ENCODE results near the gene PRMT3. TPM values are rescaled to one million over a fixed set of nuclear protein-coding genes. Genes with fewer than 3 reads are reported as not detected.
A peak's percentile ranks its signal among the peaks of the same experiment; 100 is the strongest.

Gene PRMT3
- total RNA-seq, 1 experiment from 2014 or later, result 31.4 TPM

GRCh38 chr11:20363500-20364340 is 23.8 kb upstream of the PRMT3 start, which contains the start of gene HTATIP2 (continued):
- TF ChIP-seq ARID4B (CRISPR knock-in tag; IDR thresholded peaks at IDR 0.05; ENCODE audit: borderline replicate concordance), result peak; percentile 87
- peak; percentile 80 for TF ChIP-seq FOXP4 (CRISPR knock-in tag; IDR thresholded peaks at IDR 0.05)
- peak; percentile 84 for TF ChIP-seq ETV6 (CRISPR knock-in tag; IDR thresholded peaks at IDR 0.05)
- TF ChIP-seq TP53 (CRISPR knock-in tag; IDR thresholded peaks at IDR 0.05), result peak; percentile 54; the same call in 1 of the 2 replicates
- TF ChIP-seq FOXP1 (CRISPR knock-in tag; IDR thresholded peaks at IDR 0.05; ENCODE audit: borderline replicate concordance), result peak; percentile 95
- 0 out of 2 replicates have a peak, but pooled peaks have one; percentile 36 for TF ChIP-seq PRRX2 (CRISPR knock-in tag; IDR thresholded peaks at IDR 0.05)
- peak; percentile 76 for TF ChIP-seq FOXK1 (CRISPR knock-in tag; IDR thresholded peaks at IDR 0.05)
- 0 out of 2 replicates have a peak, but pooled peaks have one; percentile 6 for TF ChIP-seq ZNF263 (CRISPR knock-in tag; IDR thresholded peaks at IDR 0.05; ENCODE audit: low read depth)
- TF ChIP-seq, protein P1, sequence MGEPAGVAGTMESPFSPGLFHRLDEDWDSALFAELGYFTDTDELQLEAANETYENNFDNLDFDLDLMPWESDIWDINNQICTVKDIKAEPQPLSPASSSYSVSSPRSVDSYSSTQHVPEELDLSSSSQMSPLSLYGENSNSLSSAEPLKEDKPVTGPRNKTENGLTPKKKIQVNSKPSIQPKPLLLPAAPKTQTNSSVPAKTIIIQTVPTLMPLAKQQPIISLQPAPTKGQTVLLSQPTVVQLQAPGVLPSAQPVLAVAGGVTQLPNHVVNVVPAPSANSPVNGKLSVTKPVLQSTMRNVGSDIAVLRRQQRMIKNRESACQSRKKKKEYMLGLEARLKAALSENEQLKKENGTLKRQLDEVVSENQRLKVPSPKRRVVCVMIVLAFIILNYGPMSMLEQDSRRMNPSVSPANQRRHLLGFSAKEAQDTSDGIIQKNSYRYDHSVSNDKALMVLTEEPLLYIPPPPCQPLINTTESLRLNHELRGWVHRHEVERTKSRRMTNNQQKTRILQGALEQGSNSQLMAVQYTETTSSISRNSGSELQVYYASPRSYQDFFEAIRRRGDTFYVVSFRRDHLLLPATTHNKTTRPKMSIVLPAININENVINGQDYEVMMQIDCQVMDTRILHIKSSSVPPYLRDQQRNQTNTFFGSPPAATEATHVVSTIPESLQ (CRISPR knock-in tag; IDR thresholded peaks at IDR 0.05), result no peak
- peak; percentile 89 for TF ChIP-seq RELA (CRISPR knock-in tag; IDR thresholded peaks at IDR 0.05; ENCODE audit: borderline replicate concordance)
- no peak for TF ChIP-seq HMGA2 (CRISPR knock-in tag; IDR thresholded peaks at IDR 0.05)
- no peak; the same call in 1 of the 2 replicates for TF ChIP-seq HMGXB4 (CRISPR knock-in tag; IDR thresholded peaks at IDR 0.05)
- no peak for TF ChIP-seq ZSCAN18 (CRISPR knock-in tag; IDR thresholded peaks at IDR 0.05)
- no peak for TF ChIP-seq E2F4 (CRISPR knock-in tag; IDR thresholded peaks at IDR 0.05; ENCODE audit: borderline replicate concordance, low read depth)
- peak; percentile 90 for TF ChIP-seq ESRRA (CRISPR knock-in tag; IDR thresholded peaks at IDR 0.05; ENCODE audit: borderline replicate concordance)
- TF ChIP-seq MAX (CRISPR knock-in tag; IDR thresholded peaks at IDR 0.05), result peak; percentile 98
- peak; percentile 86; the same call in 1 of the 2 replicates for TF ChIP-seq SMAD3 (CRISPR knock-in tag; IDR thresholded peaks at IDR 0.05; ENCODE audit: borderline replicate concordance)
- TF ChIP-seq, protein P2, sequence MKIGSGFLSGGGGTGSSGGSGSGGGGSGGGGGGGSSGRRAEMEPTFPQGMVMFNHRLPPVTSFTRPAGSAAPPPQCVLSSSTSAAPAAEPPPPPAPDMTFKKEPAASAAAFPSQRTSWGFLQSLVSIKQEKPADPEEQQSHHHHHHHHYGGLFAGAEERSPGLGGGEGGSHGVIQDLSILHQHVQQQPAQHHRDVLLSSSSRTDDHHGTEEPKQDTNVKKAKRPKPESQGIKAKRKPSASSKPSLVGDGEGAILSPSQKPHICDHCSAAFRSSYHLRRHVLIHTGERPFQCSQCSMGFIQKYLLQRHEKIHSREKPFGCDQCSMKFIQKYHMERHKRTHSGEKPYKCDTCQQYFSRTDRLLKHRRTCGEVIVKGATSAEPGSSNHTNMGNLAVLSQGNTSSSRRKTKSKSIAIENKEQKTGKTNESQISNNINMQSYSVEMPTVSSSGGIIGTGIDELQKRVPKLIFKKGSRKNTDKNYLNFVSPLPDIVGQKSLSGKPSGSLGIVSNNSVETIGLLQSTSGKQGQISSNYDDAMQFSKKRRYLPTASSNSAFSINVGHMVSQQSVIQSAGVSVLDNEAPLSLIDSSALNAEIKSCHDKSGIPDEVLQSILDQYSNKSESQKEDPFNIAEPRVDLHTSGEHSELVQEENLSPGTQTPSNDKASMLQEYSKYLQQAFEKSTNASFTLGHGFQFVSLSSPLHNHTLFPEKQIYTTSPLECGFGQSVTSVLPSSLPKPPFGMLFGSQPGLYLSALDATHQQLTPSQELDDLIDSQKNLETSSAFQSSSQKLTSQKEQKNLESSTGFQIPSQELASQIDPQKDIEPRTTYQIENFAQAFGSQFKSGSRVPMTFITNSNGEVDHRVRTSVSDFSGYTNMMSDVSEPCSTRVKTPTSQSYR (CRISPR knock-in tag; IDR thresholded peaks at IDR 0.05), result no peak; the same call in 1 of the 2 replicates
- no peak for TF ChIP-seq ZNF232 (CRISPR knock-in tag; IDR thresholded peaks at IDR 0.05)
- TF ChIP-seq KAT7 (CRISPR knock-in tag; IDR thresholded peaks at IDR 0.05; ENCODE audit: borderline replicate concordance), result peak; percentile 97

Measured in WTC11 (cell line).